Hepatocyte (in vitro differentiated cells): Measurements from ENCODE around the gene GPX4. TPM values are rescaled to one million over a fixed set of nuclear protein-coding genes. Genes with fewer than 3 reads are reported as not detected.

Experiments
- DNase-seq: peaks from one replicate; pipeline ENCODE4 v3.0.0-alpha.2; 2016; ENCODE audit warnings: low spot score
- H2AFZ ChIP-seq: fragments of 200-600 bp; sonication (generic); 2 replicates; pipeline ENCODE4 v1.6.0; 2016; ENCODE audit warnings: antibody characterized with exemption, mild to moderate bottlenecking
- H3K27ac ChIP-seq: fragments of 200-600 bp; sonication (generic); 2 replicates; pipeline ENCODE4 v1.5.1; 2016; ENCODE audit warnings: mild to moderate bottlenecking
- H3K27me3 ChIP-seq: fragments of 200-600 bp; sonication (generic); 2 replicates; pipeline ENCODE4 v1.6.1; 2016
- H3K36me3 ChIP-seq: fragments of 200-600 bp; sonication (generic); replicated peaks from 2 replicates; pipeline ENCODE4 v1.5.1; 2016; ENCODE audit warnings: low read depth; ENCODE audit not compliant: insufficient read depth
- H3K4me1 ChIP-seq: fragments of 200-600 bp; sonication (generic); 2 replicates; pipeline ENCODE4 v1.5.1; 2016; ENCODE audit warnings: mild to moderate bottlenecking, moderate library complexity; ENCODE audit not compliant: insufficient read depth
- H3K4me2 ChIP-seq: fragments of 200-600 bp; sonication (generic); 2 replicates; pipeline ENCODE4 v1.6.0; 2016
- H3K4me3 ChIP-seq: fragments of 200-600 bp; sonication (generic); 2 replicates; pipeline ENCODE4 v1.5.1; 2016; ENCODE audit warnings: mild to moderate bottlenecking
- H3K79me2 ChIP-seq: fragments of 200-600 bp; sonication (generic); 2 replicates; pipeline ENCODE4 v1.6.0; 2017; ENCODE audit warnings: mild to moderate bottlenecking
- H3K9me2 ChIP-seq: fragments of 200-600 bp; sonication (generic); replicated peaks from 2 replicates; pipeline ENCODE4 v1.6.0; 2017; ENCODE audit warnings: mild to moderate bottlenecking; ENCODE audit not compliant: insufficient read depth
- H3K9me3 ChIP-seq: fragments of 200-600 bp; sonication (generic); 2 replicates; pipeline ENCODE4 v1.5.1; 2016; ENCODE audit warnings: low read depth, mild to moderate bottlenecking
- H4K20me1 ChIP-seq: fragments of 200-600 bp; sonication (generic); 2 replicates; pipeline ENCODE4 v1.6.0; 2016; ENCODE audit warnings: mild to moderate bottlenecking; ENCODE audit not compliant: insufficient read depth, poor library complexity, severe bottlenecking
- CTCF ChIP-seq: fragments of 200-600 bp; sonication (generic); IDR thresholded peaks from 2 replicates; pipeline ENCODE4 v1.5.1; 2016; ENCODE audit warnings: antibody characterized with exemption, mild to moderate bottlenecking; ENCODE audit not compliant: poor library complexity
- EZH2 ChIP-seq: fragments of 200-600 bp; sonication (generic); IDR thresholded peaks from 2 replicates; pipeline ENCODE4 v1.6.1; 2016; ENCODE audit warnings: antibody characterized with exemption, mild to moderate bottlenecking, borderline replicate concordance
- EZH2phosphoT487 ChIP-seq: fragments of 200-600 bp; sonication (generic); IDR thresholded peaks from one replicate; pipeline ENCODE4 v1.6.1; 2018; ENCODE audit warnings: antibody characterized with exemption, mild to moderate bottlenecking, low read depth, moderate library complexity; ENCODE audit not compliant: unreplicated experiment, severe bottlenecking
- WGBS: methylation state at CpG from one replicate; pipeline ENCODE4 v1.1.6; 2016; ENCODE audit warnings: low lambda C conversion rate; ENCODE audit errors: missing lambda C conversion rate; 5-methylcytosine and 5-hydroxymethylcytosine counted together
- polyA plus RNA-seq: library from polyadenylated mRNA; unstranded; fragments of >200 nt; fragmentation: Nextera tagmentation; extraction: Ambion mirVana; gene quantifications from 2 replicates; pipeline ENCODE4 v1.2.1, GENCODE V29; 2016
- total RNA-seq: library from RNA; depleted of rRNA; stranded (reverse); fragments of >200 nt; gene quantifications from 2 replicates; pipeline ENCODE4 v1.2.3, GENCODE V29; 2014

Gene GPX4
- total and polyA plus RNA-seq, 2 experiments from 2014 or later = 539 to 735 TPM

DNA sequence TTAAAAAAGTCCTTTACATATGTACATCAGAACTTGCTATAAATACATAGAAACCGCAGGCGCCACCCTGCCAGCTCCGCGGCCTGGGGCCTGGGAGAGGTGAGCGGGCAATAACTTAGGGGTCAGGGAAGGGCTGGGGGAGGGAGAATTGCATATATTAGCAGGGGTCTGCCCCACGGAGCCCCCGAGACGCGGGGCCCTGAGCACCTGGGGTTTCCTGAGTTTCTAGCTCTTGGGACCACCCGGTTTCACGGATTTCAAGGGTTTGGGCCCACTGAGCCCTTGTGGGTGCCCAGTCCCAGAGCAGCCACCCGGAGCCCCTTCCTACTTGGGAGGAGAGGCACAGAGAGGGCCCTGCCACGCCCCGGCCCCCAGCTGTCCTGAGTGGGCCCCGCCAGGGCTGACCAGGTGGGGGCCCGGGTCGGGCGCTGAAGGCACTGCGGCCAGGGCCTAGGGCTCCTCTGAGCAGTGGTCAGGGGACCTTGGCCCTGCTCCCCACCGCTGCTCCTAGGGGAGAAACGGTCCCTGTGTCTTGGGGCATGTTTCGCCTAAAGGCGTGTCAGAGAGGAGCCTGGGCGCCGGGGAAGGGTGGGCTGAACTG, 4.0 kb downstream of the GPX4 start:
- no peak overlapping the region for H2AFZ ChIP-seq
- H3K27ac ChIP-seq = no peak overlapping the region
- H3K4me2 ChIP-seq = no peak overlapping the region
- no peaks in the 10 kb centered on the region for H3K36me3 ChIP-seq
- H3K79me2 ChIP-seq = peaks cover 24% of the 10 kb centered on the region
- H3K4me3 ChIP-seq = no peak overlapping the region
- no peaks in the 10 kb centered on the region for H3K27me3 ChIP-seq
- TF ChIP-seq CTCF (no peak), EZH2 (no peak), EZH2phosphoT487 (no peak)
- no peak for DNase-seq
- WGBS = 95% methylated on average over 14 of the region's 25 CpGs
- H4K20me1 ChIP-seq = peaks cover 19% of the 10 kb centered on the region
- H3K9me3 ChIP-seq = no peaks in the 10 kb centered on the region
- peaks cover 17% of the 10 kb centered on the region for H3K4me1 ChIP-seq
- no peaks in the 10 kb centered on the region for H3K9me2 ChIP-seq

GRCh38 chr19:1108291-1109031, 4.7 kb downstream of the GPX4 start:
- no peak overlapping the region for H3K27ac ChIP-seq
- H4K20me1 ChIP-seq = peaks cover 19% of the 10 kb centered on the region
- WGBS = 98% methylated on average over 41 of the region's 89 CpGs
- no peak for TF ChIP-seq EZH2phosphoT487
- TF ChIP-seq EZH2 = no peak
- TF ChIP-seq CTCF = no peak
- H2AFZ ChIP-seq = no peak overlapping the region
- H3K79me2 ChIP-seq = peaks cover 24% of the 10 kb centered on the region
- H3K27me3 ChIP-seq = no peaks in the 10 kb centered on the region
- H3K4me2 ChIP-seq = no peak overlapping the region
- no peaks in the 10 kb centered on the region for H3K9me2 ChIP-seq
- no peak for DNase-seq
- peaks cover 10% of the 10 kb centered on the region for H3K4me1 ChIP-seq
- no peak overlapping the region for H3K4me3 ChIP-seq
- no peaks in the 10 kb centered on the region for H3K36me3 ChIP-seq
- no peaks in the 10 kb centered on the region for H3K9me3 ChIP-seq

DNA sequence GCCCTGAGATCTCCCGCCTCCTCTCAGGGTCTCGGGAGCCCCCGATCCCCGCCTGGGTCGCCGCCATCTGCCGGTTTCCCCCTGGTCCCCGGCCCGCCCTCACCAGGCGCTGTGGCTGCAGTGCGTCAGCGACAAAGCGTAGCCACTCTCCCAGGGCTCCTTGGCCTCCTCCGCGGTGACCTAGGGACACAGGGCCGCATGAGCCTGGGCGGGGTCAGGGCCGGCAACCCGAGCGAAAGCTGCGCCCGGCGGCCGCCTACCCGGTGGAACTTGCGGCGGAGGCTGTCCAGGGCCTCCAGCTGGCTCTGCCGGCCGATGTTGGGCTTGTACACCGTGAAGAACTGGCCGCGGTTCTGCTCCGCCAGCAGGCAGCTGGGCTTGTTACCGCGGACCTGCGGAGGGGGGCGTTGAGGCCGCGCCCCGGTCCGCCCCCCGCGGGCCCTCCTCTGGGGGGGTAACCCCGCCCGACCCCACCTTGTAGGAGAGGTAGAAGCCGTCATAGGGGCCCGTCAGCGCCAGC, 5.3 kb downstream of the GPX4 start:
- Histone ChIP-seq H3K79me2 (peaks cover 24% of the 10 kb centered on the region), H4K20me1 (peaks cover 19% of the 10 kb centered on the region), H3K9me3 (no peaks in the 10 kb centered on the region), H3K27me3 (no peaks in the 10 kb centered on the region), H3K27ac (no peak overlapping the region), H3K36me3 (no peaks in the 10 kb centered on the region), H3K9me2 (no peaks in the 10 kb centered on the region), H3K4me1 (peaks cover 13% of the 10 kb centered on the region), H3K4me3 (no peak overlapping the region), H3K4me2 (no peak overlapping the region), H2AFZ (no peak overlapping the region)
- no peak for DNase-seq
- no peak for TF ChIP-seq EZH2
- no peak for TF ChIP-seq EZH2phosphoT487
- TF ChIP-seq CTCF = no peak
- 97% methylated on average over 28 of the region's 48 CpGs for WGBS
